Measurements from ENCODE around the gene LAMB3. TPM values are rescaled to one million over a fixed set of nuclear protein-coding genes. Genes with fewer than 3 reads are reported as not detected.

LAMB3 gene
- total RNA-seq, 3 donors from 2014 or later (not counting 1 experiment from before 2014, with no cell fraction given), result 1.2 to 2.3 (median 1.4) TPM

DNA sequence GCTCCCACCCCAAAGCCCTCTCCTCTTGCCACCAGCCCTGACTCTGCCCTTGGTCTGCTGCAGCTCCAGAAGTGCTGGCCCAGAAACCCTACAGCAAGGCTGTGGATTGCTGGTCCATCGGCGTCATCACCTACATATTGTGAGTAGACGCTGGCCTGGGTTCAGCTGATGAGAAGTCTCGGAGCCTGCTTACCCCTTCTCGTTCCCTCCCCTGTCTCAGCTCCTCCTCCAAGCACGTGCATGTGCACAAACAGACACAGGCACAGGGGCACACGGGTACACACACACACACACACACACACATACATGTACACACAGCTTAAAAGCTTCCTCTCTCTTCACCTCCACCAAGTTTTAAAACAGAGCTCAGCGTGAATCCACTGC, 44.4 kb downstream of the LAMB3 start:
- Histone ChIP-seq H3K36me3 (ENCODE audit: control insufficient read depth, insufficient read depth, low read length) (no peaks in the 10 kb centered on the region), H3K4me1 (ENCODE audit: control insufficient read depth, insufficient read depth, low read length) (no peaks in the 10 kb centered on the region), H3K27me3 (ENCODE audit: control insufficient read depth, insufficient read depth, low read length) (no peaks in the 10 kb centered on the region), H3K9me3 (ENCODE audit: control insufficient read depth, insufficient read depth, low read length) (no peaks in the 10 kb centered on the region), H3K27ac (ENCODE audit: low read length) (no peak overlapping the region), H3K4me3 (ENCODE audit: low read length) (no peak overlapping the region)
- intact Hi-C loops (cut with micrococcal nuclease), result no loop called here
- H3K27me3 Mint-ChIP-seq (ENCODE audit: low read depth in 2 of 2), result no peaks in the 10 kb centered on the region
- 76% methylated on average over 8 of the region's 8 CpGs for WGBS (ENCODE audit: insufficient coverage)
- H3K4me1 Mint-ChIP-seq, result peaks cover 0 to 5% of the 10 kb centered on the region in 2 donors
- H3K27ac Mint-ChIP-seq, result no peak overlapping the region
- H3K4me3 Mint-ChIP-seq, result no peak overlapping the region
- no peak for DNase-seq
- TF ChIP-seq, protein P1, sequence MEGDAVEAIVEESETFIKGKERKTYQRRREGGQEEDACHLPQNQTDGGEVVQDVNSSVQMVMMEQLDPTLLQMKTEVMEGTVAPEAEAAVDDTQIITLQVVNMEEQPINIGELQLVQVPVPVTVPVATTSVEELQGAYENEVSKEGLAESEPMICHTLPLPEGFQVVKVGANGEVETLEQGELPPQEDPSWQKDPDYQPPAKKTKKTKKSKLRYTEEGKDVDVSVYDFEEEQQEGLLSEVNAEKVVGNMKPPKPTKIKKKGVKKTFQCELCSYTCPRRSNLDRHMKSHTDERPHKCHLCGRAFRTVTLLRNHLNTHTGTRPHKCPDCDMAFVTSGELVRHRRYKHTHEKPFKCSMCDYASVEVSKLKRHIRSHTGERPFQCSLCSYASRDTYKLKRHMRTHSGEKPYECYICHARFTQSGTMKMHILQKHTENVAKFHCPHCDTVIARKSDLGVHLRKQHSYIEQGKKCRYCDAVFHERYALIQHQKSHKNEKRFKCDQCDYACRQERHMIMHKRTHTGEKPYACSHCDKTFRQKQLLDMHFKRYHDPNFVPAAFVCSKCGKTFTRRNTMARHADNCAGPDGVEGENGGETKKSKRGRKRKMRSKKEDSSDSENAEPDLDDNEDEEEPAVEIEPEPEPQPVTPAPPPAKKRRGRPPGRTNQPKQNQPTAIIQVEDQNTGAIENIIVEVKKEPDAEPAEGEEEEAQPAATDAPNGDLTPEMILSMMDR (IDR thresholded peaks at IDR 0.05), result no peak
- ATAC-seq, result no peak
- no peaks in the 10 kb centered on the region for H3K36me3 Mint-ChIP-seq
- no peaks in the 10 kb centered on the region for H3K9me3 Mint-ChIP-seq

DNA sequence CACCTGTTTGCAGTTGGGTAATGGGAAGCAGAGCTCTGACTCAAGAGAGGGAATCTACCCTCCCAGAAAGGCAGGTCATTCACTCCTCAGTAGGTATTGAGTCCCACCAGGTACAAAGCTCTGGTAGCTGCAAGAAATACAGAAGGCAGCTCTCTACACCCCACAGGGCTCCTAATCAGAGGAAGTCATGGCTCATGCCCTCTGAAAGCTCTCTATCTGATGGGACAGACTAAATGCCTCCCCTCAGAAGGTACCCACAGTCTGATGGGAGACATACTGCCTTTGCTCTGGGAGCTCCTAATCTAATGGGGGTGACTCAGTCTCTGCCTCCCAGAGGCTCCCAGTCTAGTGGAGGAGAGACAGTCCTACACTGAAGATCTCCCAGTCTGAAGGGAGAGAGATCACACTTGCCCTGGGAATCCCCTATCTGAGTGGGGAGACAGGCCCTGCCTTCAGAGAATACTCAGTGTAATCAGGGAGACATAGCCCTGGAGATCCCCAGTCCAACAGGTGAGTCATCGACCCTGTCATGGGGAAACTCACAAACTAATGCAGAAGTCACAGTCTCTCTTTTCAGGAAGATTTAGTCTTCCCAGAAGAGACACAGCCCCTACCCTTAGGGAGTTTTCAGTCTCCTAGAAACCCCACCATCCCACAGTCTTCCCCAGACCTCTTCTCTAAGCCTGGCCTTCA, 45.0 kb downstream of the LAMB3 start:
- ATAC-seq, result peak; percentile 24 to 65 (median 37)

DNA sequence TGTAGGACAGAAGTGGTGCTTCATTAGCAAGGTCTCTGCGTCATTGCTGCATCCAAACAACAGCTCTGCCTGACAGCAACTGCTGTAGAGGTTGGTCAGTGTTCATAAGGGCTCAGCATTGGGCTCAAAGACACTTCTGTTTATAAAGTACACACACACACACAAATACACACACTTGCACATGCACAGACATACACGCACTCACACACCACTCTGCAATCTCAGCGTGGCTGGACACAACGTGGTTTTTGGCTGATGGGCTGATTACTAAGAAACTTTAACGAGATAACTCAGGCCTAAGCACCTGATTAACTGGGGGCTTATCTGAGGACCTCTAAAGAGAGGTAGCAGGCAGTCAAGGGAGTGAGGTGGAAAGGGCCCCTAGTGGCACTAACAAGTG, 48.3 kb downstream of the LAMB3 start:
- DNase-seq (no peak), ATAC-seq (no peak)
- H3K36me3 ChIP-seq (ENCODE audit: control insufficient read depth, insufficient read depth, low read length), result no peaks in the 10 kb centered on the region
- TF ChIP-seq, protein P1 (IDR thresholded peaks at IDR 0.05), result no peak
- peaks cover 0 to 5% of the 10 kb centered on the region in 2 donors for H3K4me1 Mint-ChIP-seq
- H3K27me3 Mint-ChIP-seq (ENCODE audit: low read depth in 2 of 2), result peaks cover 16 to 23% of the 10 kb centered on the region in 2 donors
- no peak overlapping the region for H3K27ac ChIP-seq (ENCODE audit: low read length)
- H3K4me3 ChIP-seq (ENCODE audit: low read length), result no peak overlapping the region
- no peaks in the 10 kb centered on the region for H3K27me3 ChIP-seq (ENCODE audit: control insufficient read depth, insufficient read depth, low read length)
- WGBS (ENCODE audit: insufficient coverage), result 92% methylated on average over 5 of the region's 5 CpGs
- no peaks in the 10 kb centered on the region for H3K4me1 ChIP-seq (ENCODE audit: control insufficient read depth, insufficient read depth, low read length)
- no peak overlapping the region for H3K4me3 Mint-ChIP-seq
- H3K27ac Mint-ChIP-seq, result no peak overlapping the region
- no peaks in the 10 kb centered on the region for H3K36me3 Mint-ChIP-seq
- no peaks in the 10 kb centered on the region for H3K9me3 ChIP-seq (ENCODE audit: control insufficient read depth, insufficient read depth, low read length)
- H3K9me3 Mint-ChIP-seq, result no peaks in the 10 kb centered on the region
- intact Hi-C loops (cut with micrococcal nuclease), result no loop called here

More for the DNA sequence above, 45.0 kb downstream of the LAMB3 start:
- DNase-seq, result peak in 1 of 2 donors; percentile 18
- H3K9me3 ChIP-seq (ENCODE audit: control insufficient read depth, insufficient read depth, low read length), result no peaks in the 10 kb centered on the region
- Mint-ChIP-seq H3K4me3 (no peak overlapping the region), H3K27ac (no peak overlapping the region), H3K9me3 (no peaks in the 10 kb centered on the region), H3K4me1 (peaks cover 0 to 5% of the 10 kb centered on the region in 2 donors), H3K27me3 (ENCODE audit: low read depth in 2 of 2) (no peaks in the 10 kb centered on the region), H3K36me3 (no peaks in the 10 kb centered on the region)
- no peak overlapping the region for H3K4me3 ChIP-seq (ENCODE audit: low read length)
- TF ChIP-seq, protein P1 (IDR thresholded peaks at IDR 0.05), result no peak
- intact Hi-C loops (cut with micrococcal nuclease), result no loop called here
- no peaks in the 10 kb centered on the region for H3K4me1 ChIP-seq (ENCODE audit: control insufficient read depth, insufficient read depth, low read length)
- H3K27me3 ChIP-seq (ENCODE audit: control insufficient read depth, insufficient read depth, low read length), result no peaks in the 10 kb centered on the region
- no peaks in the 10 kb centered on the region for H3K36me3 ChIP-seq (ENCODE audit: control insufficient read depth, insufficient read depth, low read length)
- WGBS (ENCODE audit: insufficient coverage), result 53% methylated on average over 1 of the region's 1 CpG
- H3K27ac ChIP-seq (ENCODE audit: low read length), result no peak overlapping the region
